GM12892 (cell line): ENCODE results near the gene ZC3H12D.
A peak's percentile ranks its signal among the peaks of the same experiment; 100 is the strongest.

Experiments
- DNase-seq: peaks from one replicate; pipeline ENCODE4 v3.0.0; 2011; ENCODE audit not compliant: insufficient read length
- FAIRE-seq: peaks from 2 replicates; lab custom pipeline; 2011; peaks lifted over from hg19 to GRCh38; lab: Jason Lieb, UNC
- POLR2A ChIP-seq: IDR thresholded peaks from 2 replicates; pipeline ENCODE4 v1.6.1; 2011; ENCODE audit warnings: low read depth, low read length, control low read depth
- POLR2AphosphoS5 ChIP-seq: IDR thresholded peaks from 2 replicates; pipeline ENCODE4 v1.6.1; 2011; ENCODE audit warnings: low read depth, low read length, control low read depth
- TAF1 ChIP-seq: IDR thresholded peaks from 2 replicates; pipeline ENCODE4 v1.6.1; 2011; ENCODE audit warnings: low read depth, mild to moderate bottlenecking, control low read depth, low read length, borderline replicate concordance

The ZC3H12D gene

GRCh38 chr6:149429427-149430360, 55.1 kb downstream of the ZC3H12D start:
- DNase-seq (no peak), FAIRE-seq (no peak)
- TF ChIP-seq POLR2A = no peak
- TF ChIP-seq TAF1 = no peak
- no peak for TF ChIP-seq POLR2AphosphoS5

GRCh38 chr6:149428606-149429005, 56.2 kb downstream of the ZC3H12D start:
- TF ChIP-seq TAF1 (no peak), POLR2A (no peak), POLR2AphosphoS5 (no peak)
- DNase-seq = no peak
- no peak for FAIRE-seq

- TF ChIP-seq TAF1 = no peak
- TF ChIP-seq POLR2AphosphoS5 = no peak
- TF ChIP-seq POLR2A = no peak
- FAIRE-seq = no peak
- no peak for DNase-seq
Observed at GRCh38 chr6:149425754-149426153, 59.1 kb downstream of the ZC3H12D start.

- DNase-seq = no peak
Observed at GRCh38 chr6:149425224-149425623, 59.6 kb downstream of the ZC3H12D start.

GRCh38 chr6:149423964-149424440, 60.8 kb downstream of the ZC3H12D start:
- DNase-seq (no peak), FAIRE-seq (no peak)
- no peak for TF ChIP-seq POLR2A
- no peak for TF ChIP-seq POLR2AphosphoS5
- TF ChIP-seq TAF1 = no peak

More at GRCh38 chr6:149425224-149425623, 59.6 kb downstream of the ZC3H12D start:
- TF ChIP-seq TAF1 = no peak
- TF ChIP-seq POLR2A = no peak
- TF ChIP-seq POLR2AphosphoS5 = no peak
- FAIRE-seq = no peak

- FAIRE-seq (no peak), DNase-seq (no peak)
- TF ChIP-seq TAF1 (no peak), POLR2AphosphoS5 (no peak), POLR2A (no peak)
Observed at GRCh38 chr6:149422581-149422980, 62.2 kb downstream of the ZC3H12D start.

- FAIRE-seq (no peak), DNase-seq (no peak)
- TF ChIP-seq TAF1 (no peak), POLR2AphosphoS5 (no peak), POLR2A (no peak)
Observed at GRCh38 chr6:149421132-149421531, 63.7 kb downstream of the ZC3H12D start.

DNA sequence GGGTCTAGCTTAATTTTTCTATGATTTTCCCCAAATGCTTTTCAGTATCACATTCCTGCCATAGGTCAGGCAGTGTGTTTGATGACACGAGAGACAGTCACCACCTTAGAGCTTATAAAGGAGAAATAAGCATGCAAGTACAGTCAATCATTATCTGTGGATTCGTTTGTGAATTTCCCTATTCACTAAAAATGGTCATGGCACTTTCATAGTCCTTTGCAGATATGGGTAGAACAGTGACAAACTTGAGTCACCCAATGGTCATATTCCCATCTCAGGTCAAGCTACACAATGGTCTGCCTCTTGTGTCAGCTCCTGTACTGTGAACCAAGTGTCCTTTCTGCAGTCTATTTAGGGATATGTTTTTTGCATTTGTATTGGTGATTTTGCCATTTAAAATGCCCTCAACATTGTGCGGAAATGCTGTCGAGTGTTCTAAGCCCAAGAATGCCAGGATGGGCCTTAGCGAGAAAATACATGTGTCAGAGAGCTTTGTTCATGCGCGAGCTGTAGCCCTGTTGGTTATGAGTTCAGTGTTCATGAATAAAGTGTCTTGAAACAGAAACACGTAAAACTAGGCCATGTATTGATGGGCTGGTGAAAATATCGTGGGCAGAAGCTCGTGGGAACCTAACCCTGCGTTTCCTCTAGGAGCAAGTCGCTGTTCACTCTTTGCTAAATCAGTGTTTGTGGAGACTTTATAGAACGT, 65.0 kb downstream of the ZC3H12D start:
- FAIRE-seq = no peak
- no peak for TF ChIP-seq POLR2A
- no peak for TF ChIP-seq TAF1
- no peak for TF ChIP-seq POLR2AphosphoS5
- no peak for DNase-seq

DNA sequence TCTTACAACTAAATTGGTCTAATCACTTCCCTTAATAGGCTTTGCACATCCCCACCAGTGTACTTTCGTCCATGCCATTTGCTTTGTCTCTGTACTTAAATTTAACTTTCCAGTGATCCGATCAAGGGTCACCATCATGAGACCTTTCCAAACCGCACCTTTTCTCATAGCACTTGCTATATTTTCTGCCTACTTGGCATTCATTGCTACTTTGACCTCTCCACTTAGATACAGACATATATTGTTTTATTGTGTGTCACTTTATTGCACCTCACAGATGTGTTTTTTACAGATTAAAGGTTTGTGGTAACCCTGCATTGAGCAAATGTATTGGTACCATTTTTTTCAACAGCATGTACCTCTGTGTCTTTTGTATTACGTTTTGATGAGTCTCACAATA, 70.0 kb downstream of the ZC3H12D start:
- TF ChIP-seq TAF1 = no peak
- no peak for TF ChIP-seq POLR2A
- TF ChIP-seq POLR2AphosphoS5 = no peak
- no peak for FAIRE-seq
- no peak for DNase-seq

DNA sequence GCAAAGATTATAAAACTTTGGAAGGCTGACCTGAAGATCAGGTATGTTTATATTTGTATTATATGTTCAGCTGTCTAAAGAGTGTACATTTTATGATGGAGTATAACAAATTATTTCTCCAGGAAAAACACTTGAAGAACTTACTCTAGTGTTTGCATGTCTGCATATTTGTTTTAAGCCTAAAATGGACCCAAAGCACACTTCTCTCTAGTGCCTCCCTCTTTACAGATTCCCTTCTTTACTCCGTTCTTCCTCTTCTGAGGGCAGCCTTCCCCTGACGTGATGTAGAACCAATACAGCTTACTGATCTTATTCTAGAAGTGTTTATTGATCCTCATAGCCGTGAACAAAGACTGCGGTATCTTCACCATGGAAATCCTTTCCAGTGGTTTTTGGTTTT, 70.8 kb downstream of the ZC3H12D start:
- TF ChIP-seq POLR2A (no peak), TAF1 (no peak), POLR2AphosphoS5 (no peak)
- no peak for DNase-seq
- FAIRE-seq = no peak

GRCh38 chr6:149410557-149410956, 74.3 kb downstream of the ZC3H12D start:
- TF ChIP-seq POLR2AphosphoS5 (no peak), TAF1 (no peak), POLR2A (no peak)
- FAIRE-seq (no peak), DNase-seq (no peak)

- no peak for DNase-seq
- FAIRE-seq = peak; percentile 42
Observed at GRCh38 chr6:149409617-149410016, 75.2 kb downstream of the ZC3H12D start.

More at GRCh38 chr6:149409617-149410016, 75.2 kb downstream of the ZC3H12D start:
- TF ChIP-seq POLR2A = no peak
- TF ChIP-seq POLR2AphosphoS5 = no peak
- TF ChIP-seq TAF1 = no peak
